ENCODE results near the gene CHRFAM7A.
"Not testable (repeated sequence)": the region's sequence is repeated elsewhere in the genome, so short reads cannot be mapped to it uniquely, and the experiment has no call there.

- not testable (repeated sequence) for TF ChIP-seq CTCF (conservative IDR thresholded peaks at IDR 0.05 in 1 of 2, IDR thresholded peaks at IDR 0.05 in 1 of 2; ENCODE audit: low read depth in 1 of 2, low read length in 2 of 2); EZH2 (IDR thresholded peaks at IDR 0.05; ENCODE audit: low read length, missing control alignments)
These were observed 43.5 kb downstream of the CHRFAM7A start for GRCh38 chr15:30349803-30350202.
